Activated CD4-positive, alpha-beta T cell treated with anti-CD3 and anti-CD28 coated beads, Interleukin-2, amount 10 ng/mL, durations not matched to agents 7 days and 5 days (primary cell): ENCODE results near the gene ATP5PD. TPM values are rescaled to one million over a fixed set of nuclear protein-coding genes. Genes with fewer than 3 reads are reported as not detected.
A peak's percentile ranks its signal among the peaks of the same experiment; 100 is the strongest.
"Not testable (repeated sequence)": the region's sequence is repeated elsewhere in the genome, so short reads cannot be mapped to it uniquely, and the experiment has no call there.

Source experiments
- CTCF ChIA-PET: fragments of 350-600 bp; sonication (Branson Sonifier 250); formaldehyde crosslinking; loops from one replicate; lab custom pipeline; 2021; ENCODE audit warnings: antibody characterized with exemption; lab: Charles Lee
- POLR2A ChIA-PET: fragments of 350-600 bp; sonication (Branson Sonifier 250); formaldehyde crosslinking; loops from one replicate; lab custom pipeline; 2021; ENCODE audit warnings: antibody characterized with exemption; lab: Charles Lee
- DNase-seq: peaks from one replicate; pipeline ENCODE4 v3.0.0-alpha.2; 2020
- H3K27ac Mint-ChIP-seq: one replicate; pipeline ENCODE4 v1.8.0; 2021; ENCODE audit warnings: mild to moderate bottlenecking, moderate library complexity, mixed read lengths
- H3K27me3 Mint-ChIP-seq: one replicate; pipeline ENCODE4 v1.8.0; 2021; ENCODE audit warnings: mixed read lengths
- H3K36me3 Mint-ChIP-seq: one replicate; pipeline ENCODE4 v1.8.0; 2021; ENCODE audit warnings: low read depth, mixed read lengths
- H3K4me1 Mint-ChIP-seq: one replicate; pipeline ENCODE4 v1.8.0; 2021; ENCODE audit warnings: mixed read lengths
- H3K4me3 Mint-ChIP-seq: one replicate; pipeline ENCODE4 v1.8.0; 2021; ENCODE audit warnings: mild to moderate bottlenecking, moderate library complexity, mixed read lengths
- H3K9me3 Mint-ChIP-seq: one replicate; pipeline ENCODE4 v1.8.0; 2021; ENCODE audit warnings: mixed read lengths
- total RNA-seq, 2 experiments: library from RNA; stranded (reverse); gene quantifications; one replicate each; pipeline ENCODE4 v1.2.3, GENCODE V29; 2021

ATP5PD gene
- total RNA-seq, 2 experiments from 2014 or later, result 252 to 259 TPM

DNA sequence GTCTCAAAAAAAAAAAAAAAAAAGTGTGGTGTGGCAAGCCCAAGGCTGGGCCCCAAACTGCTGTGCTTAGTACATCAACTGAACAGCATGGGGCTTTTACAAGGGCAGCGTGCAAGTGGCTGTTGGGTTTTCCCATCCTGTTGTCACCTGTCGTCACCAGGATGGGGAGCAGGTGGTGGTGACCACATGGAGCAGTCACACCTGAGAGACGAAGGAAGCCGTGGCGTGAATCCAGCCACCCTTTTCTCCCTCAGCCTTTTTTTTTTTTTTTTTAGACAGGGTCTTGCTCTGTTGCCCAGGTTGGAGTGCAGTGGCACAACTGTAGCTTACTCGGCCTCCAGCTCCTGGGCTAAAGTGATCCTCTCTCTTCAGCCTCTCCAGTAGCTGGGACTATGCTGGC lies 38.4 kb downstream of the ATP5PD start:
- DNase-seq, result no peak
- H3K9me3 Mint-ChIP-seq, result no peaks in the 10 kb centered on the region
- ChIA-PET CTCF (interaction anchor here (1.5 to 1.7 kb wide), 2 partner anchors 16 to 47 kb away, joined by 3 read pairs; no protein-coding TSS in a partner anchor), POLR2A (no interaction called here)
- H3K4me1 Mint-ChIP-seq, result peaks cover 15% of the 10 kb centered on the region
- peaks cover 2% of the 10 kb centered on the region for H3K27me3 Mint-ChIP-seq
- no peak overlapping the region for H3K4me3 Mint-ChIP-seq
- no peaks in the 10 kb centered on the region for H3K36me3 Mint-ChIP-seq
- H3K27ac Mint-ChIP-seq, result no peak overlapping the region

DNA sequence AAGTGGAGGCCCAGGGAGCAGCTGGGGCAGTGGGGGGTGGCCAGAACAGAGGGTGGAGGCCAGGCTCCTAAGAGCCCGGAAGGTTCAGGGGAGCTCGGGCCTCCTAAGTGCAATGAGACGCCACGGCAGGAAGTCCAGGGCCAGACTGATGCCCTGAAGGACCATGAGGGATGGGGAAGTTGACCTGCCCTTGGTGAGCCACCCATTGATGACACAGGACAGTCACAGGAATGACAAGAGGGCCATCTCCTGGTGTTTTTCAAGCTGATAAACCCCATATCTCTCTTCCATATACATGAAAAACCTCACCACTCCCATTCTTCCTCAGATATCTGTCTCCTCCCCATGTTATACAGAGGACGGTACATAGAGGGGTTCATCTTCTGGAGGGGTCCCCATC lies 40.1 kb downstream of the ATP5PD start:
- Mint-ChIP-seq H3K4me1 (peaks cover 4% of the 10 kb centered on the region), H3K36me3 (no peaks in the 10 kb centered on the region), H3K9me3 (no peaks in the 10 kb centered on the region), H3K27ac (no peak overlapping the region), H3K27me3 (peaks cover 2% of the 10 kb centered on the region), H3K4me3 (no peak overlapping the region)
- ChIA-PET CTCF (interaction anchor here (0.6 to 2.0 kb wide), 3 partner anchors 11 to 43 kb away, joined by 3 to 6 read pairs (median 5); no protein-coding TSS in a partner anchor), POLR2A (no interaction called here)
- no peak for DNase-seq

DNA sequence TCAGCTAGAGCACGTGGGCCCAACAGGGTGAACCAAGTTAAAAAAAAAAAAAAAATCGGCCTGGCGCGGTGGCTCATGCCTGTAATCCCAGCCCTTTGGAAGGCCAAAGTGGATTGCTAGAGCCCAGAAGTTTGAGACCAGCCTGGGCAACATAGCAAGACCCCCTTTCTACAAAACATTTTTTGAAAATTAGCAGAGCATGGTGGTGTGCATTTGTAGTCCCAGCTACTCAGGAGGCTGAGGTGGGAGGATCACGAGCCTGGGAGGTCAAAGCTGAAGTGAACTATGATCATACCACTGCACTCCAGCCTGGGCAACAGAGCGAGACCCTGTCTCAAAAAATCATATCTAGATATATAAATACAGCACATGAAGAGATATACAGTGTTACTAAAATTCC lies 40.7 kb downstream of the ATP5PD start:
- H3K27me3 Mint-ChIP-seq, POLR2A ChIA-PET, H3K9me3 Mint-ChIP-seq, H3K4me3 Mint-ChIP-seq, DNase-seq, H3K27ac Mint-ChIP-seq, H3K4me1 Mint-ChIP-seq, H3K36me3 Mint-ChIP-seq: not testable (repeated sequence)
- CTCF ChIA-PET, result interaction anchor here (0.6 to 2.0 kb wide), 5 partner anchors 11 to 195 kb away, joined by 3 to 6 read pairs (median 3); no protein-coding TSS in a partner anchor

GRCh38 chr17:75005291-75005690 lies 41.5 kb downstream of the ATP5PD start:
- no peaks in the 10 kb centered on the region for H3K9me3 Mint-ChIP-seq
- CTCF ChIA-PET, result interaction anchor here (0.6 to 1.1 kb wide), 3 partner anchors 10 to 196 kb away, joined by 3 read pairs; no protein-coding TSS in a partner anchor
- POLR2A ChIA-PET, result interaction anchor here (0.6 kb wide), 1 partner anchor 257 kb away, joined by 3 read pairs; no protein-coding TSS in a partner anchor
- peaks cover 2% of the 10 kb centered on the region for H3K27me3 Mint-ChIP-seq
- H3K4me3 Mint-ChIP-seq, result no peak overlapping the region
- no peaks in the 10 kb centered on the region for H3K36me3 Mint-ChIP-seq
- H3K4me1 Mint-ChIP-seq, result no peaks in the 10 kb centered on the region
- no peak for DNase-seq
- peak overlapping the region; percentile 25 for H3K27ac Mint-ChIP-seq

- H3K27me3 Mint-ChIP-seq, result peaks cover 2% of the 10 kb centered on the region
- ChIA-PET CTCF (interaction anchor here (1.1 kb wide), 2 partner anchors 9 to 17 kb away, joined by 3 read pairs; partner anchors contain the start of gene CDR2L), POLR2A (interaction anchor here (0.6 kb wide), 1 partner anchor 258 kb away, joined by 3 read pairs; no protein-coding TSS in a partner anchor)
- H3K4me3 Mint-ChIP-seq, result no peak overlapping the region
- no peaks in the 10 kb centered on the region for H3K9me3 Mint-ChIP-seq
- no peaks in the 10 kb centered on the region for H3K36me3 Mint-ChIP-seq
- no peak overlapping the region for H3K27ac Mint-ChIP-seq
- H3K4me1 Mint-ChIP-seq, result no peaks in the 10 kb centered on the region
- DNase-seq, result no peak
Observed at GRCh38 chr17:75004371-75004770, 42.4 kb downstream of the ATP5PD start.

GRCh38 chr17:75003957-75004355 lies 42.8 kb downstream of the ATP5PD start:
- H3K27me3 Mint-ChIP-seq, result peaks cover 2% of the 10 kb centered on the region
- ChIA-PET CTCF (interaction anchor here (0.6 to 1.1 kb wide), 3 partner anchors 9 to 19 kb away, joined by 3 to 5 read pairs (median 3); partner anchors contain the start of gene CDR2L), POLR2A (no interaction called here)
- no peak for DNase-seq
- peaks cover 4% of the 10 kb centered on the region for H3K4me1 Mint-ChIP-seq
- H3K9me3 Mint-ChIP-seq, result no peaks in the 10 kb centered on the region
- no peak overlapping the region for H3K27ac Mint-ChIP-seq
- no peaks in the 10 kb centered on the region for H3K36me3 Mint-ChIP-seq
- H3K4me3 Mint-ChIP-seq, result no peak overlapping the region

DNA sequence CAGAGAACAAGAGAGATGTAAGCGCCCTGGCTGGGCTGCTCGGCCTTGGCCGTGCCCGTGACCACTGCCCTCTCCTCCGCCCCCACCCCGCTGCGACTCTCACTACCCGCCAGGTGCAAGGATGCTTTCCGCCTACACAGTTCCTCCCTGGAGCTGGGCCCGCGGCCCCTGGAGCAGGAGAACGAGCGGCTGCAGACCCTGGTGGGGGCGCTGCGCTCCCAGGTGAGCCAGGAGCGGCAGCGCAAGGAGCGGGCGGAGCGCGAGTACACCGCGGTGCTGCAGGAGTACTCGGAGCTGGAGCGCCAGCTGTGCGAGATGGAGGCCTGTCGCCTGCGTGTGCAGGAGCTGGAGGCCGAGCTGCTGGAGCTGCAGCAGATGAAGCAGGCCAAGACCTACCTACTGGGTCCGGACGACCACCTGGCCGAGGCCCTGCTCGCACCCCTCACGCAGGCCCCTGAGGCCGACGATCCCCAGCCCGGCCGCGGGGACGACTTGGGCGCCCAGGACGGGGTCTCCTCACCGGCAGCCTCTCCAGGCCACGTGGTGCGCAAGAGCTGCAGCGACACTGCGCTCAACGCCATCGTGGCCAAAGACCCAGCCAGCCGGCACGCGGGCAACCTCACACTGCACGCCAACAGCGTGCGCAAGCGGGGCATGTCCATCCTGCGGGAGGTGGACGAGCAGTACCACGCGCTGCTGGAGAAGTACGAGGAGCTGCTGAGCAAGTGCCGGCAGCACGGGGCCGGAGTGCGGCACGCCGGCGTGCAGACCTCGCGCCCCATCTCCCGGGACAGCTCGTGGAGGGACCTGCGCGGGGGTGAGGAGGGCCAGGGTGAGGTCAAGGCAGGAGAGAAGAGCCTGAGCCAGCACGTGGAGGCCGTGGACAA lies 43.5 kb downstream of the ATP5PD start:
- peaks cover 10% of the 10 kb centered on the region for H3K4me1 Mint-ChIP-seq
- CTCF ChIA-PET, result interaction anchor here (0.6 to 1.1 kb wide), 2 partner anchors 16 to 20 kb away, joined by 3 to 5 read pairs; partner anchors contain the start of gene CDR2L
- peaks cover 2% of the 10 kb centered on the region for H3K27me3 Mint-ChIP-seq
- H3K36me3 Mint-ChIP-seq, result no peaks in the 10 kb centered on the region
- no peak for DNase-seq
- no peak overlapping the region for H3K4me3 Mint-ChIP-seq
- no peak overlapping the region for H3K27ac Mint-ChIP-seq
- H3K9me3 Mint-ChIP-seq, result no peaks in the 10 kb centered on the region
- POLR2A ChIA-PET, result no interaction called here

- Mint-ChIP-seq H3K9me3 (no peaks in the 10 kb centered on the region), H3K4me3 (no peak overlapping the region), H3K36me3 (no peaks in the 10 kb centered on the region), H3K4me1 (peaks cover 12% of the 10 kb centered on the region), H3K27me3 (peaks cover 2% of the 10 kb centered on the region), H3K27ac (no peak overlapping the region)
- CTCF ChIA-PET, result no interaction called here
- no peak for DNase-seq
- POLR2A ChIA-PET, result interaction anchor here (0.6 kb wide), 1 partner anchor 84 kb away, joined by 6 read pairs; no protein-coding TSS in a partner anchor
Observed at GRCh38 chr17:75001915-75002843, 44.6 kb downstream of the ATP5PD start.

GRCh38 chr17:74999523-74999922 lies 47.2 kb downstream of the ATP5PD start:
- POLR2A ChIA-PET, result interaction anchor here (0.6 kb wide), 1 partner anchor 66 kb away, joined by 5 read pairs; no protein-coding TSS in a partner anchor
- no peak overlapping the region for H3K4me3 Mint-ChIP-seq

GRCh38 chr17:74998783-74999182 lies 48.0 kb downstream of the ATP5PD start:
- H3K4me1 Mint-ChIP-seq, result peaks cover 12% of the 10 kb centered on the region
- POLR2A ChIA-PET, result no interaction called here
- no peak overlapping the region for H3K27ac Mint-ChIP-seq
- H3K36me3 Mint-ChIP-seq, result no peaks in the 10 kb centered on the region
- H3K9me3 Mint-ChIP-seq, result no peaks in the 10 kb centered on the region
- peaks cover 2% of the 10 kb centered on the region for H3K27me3 Mint-ChIP-seq
- DNase-seq, result no peak
- no peak overlapping the region for H3K4me3 Mint-ChIP-seq
- CTCF ChIA-PET, result interaction anchor here (0.9 to 2.2 kb wide), 4 partner anchors 10 to 37 kb away, joined by 3 to 13 read pairs (median 4); partner anchors contain the start of gene MRPL58

More at GRCh38 chr17:74999523-74999922, 47.2 kb downstream of the ATP5PD start:
- peaks cover 12% of the 10 kb centered on the region for H3K4me1 Mint-ChIP-seq
- H3K36me3 Mint-ChIP-seq, result no peaks in the 10 kb centered on the region
- H3K9me3 Mint-ChIP-seq, result no peaks in the 10 kb centered on the region
- DNase-seq, result no peak
- CTCF ChIA-PET, result interaction anchor here (1.0 to 2.2 kb wide), 5 partner anchors 9 to 38 kb away, joined by 3 to 13 read pairs (median 4); partner anchors contain the start of gene MRPL58
- H3K27me3 Mint-ChIP-seq, result peaks cover 2% of the 10 kb centered on the region
- no peak overlapping the region for H3K27ac Mint-ChIP-seq

- H3K4me3 Mint-ChIP-seq, result no peak overlapping the region
- peaks cover 12% of the 10 kb centered on the region for H3K4me1 Mint-ChIP-seq
- CTCF ChIA-PET, result interaction anchor here (2.2 to 3.2 kb wide), 2 partner anchors 11 to 16 kb away, joined by 6 to 11 read pairs; partner anchors contain the start of gene MRPL58
- H3K27me3 Mint-ChIP-seq, result peaks cover 6% of the 10 kb centered on the region
- POLR2A ChIA-PET, result interaction anchor here (0.7 kb wide), 1 partner anchor 385 kb away, joined by 6 read pairs; no protein-coding TSS in a partner anchor
- H3K27ac Mint-ChIP-seq, result no peak overlapping the region
- H3K36me3 Mint-ChIP-seq, result no peaks in the 10 kb centered on the region
- no peaks in the 10 kb centered on the region for H3K9me3 Mint-ChIP-seq
- DNase-seq, result no peak
Observed at GRCh38 chr17:74995847-74996246, 50.9 kb downstream of the ATP5PD start.

DNA sequence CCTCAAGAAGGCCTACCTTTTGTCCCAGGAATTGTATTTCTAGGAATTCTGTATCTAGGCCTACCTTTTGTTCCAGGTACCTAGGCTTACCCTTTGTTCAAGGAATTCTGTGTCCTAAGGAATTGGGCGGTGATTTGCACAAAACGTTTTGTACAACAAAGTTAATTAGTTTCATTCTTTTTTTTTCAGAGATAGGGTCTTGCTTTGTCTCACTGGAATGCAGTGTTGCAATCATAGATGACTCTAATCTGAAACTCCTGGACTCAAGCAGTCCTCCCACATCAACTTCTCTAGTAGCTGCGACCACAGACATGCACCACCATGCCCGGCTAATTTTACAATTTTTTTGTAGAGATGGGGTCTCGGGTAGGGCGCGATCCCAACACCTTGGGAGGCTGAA lies 52.3 kb downstream of the ATP5PD start:
- H3K27me3 Mint-ChIP-seq, result peaks cover 11% of the 10 kb centered on the region
- peaks cover 16% of the 10 kb centered on the region for H3K4me1 Mint-ChIP-seq
- ChIA-PET CTCF (interaction anchor here (0.6 to 3.2 kb wide), 5 partner anchors 10 to 120 kb away, joined by 3 to 11 read pairs (median 3); partner anchors contain the start of gene MRPL58), POLR2A (no interaction called here)
- no peak overlapping the region for H3K27ac Mint-ChIP-seq
- no peak overlapping the region for H3K4me3 Mint-ChIP-seq
- no peak for DNase-seq
- H3K36me3 Mint-ChIP-seq, result no peaks in the 10 kb centered on the region
- no peaks in the 10 kb centered on the region for H3K9me3 Mint-ChIP-seq
